GM13976 (cell line): ENCODE results near the gene AFF2.

Source experiments
- DNase-seq: peaks from one replicate; pipeline ENCODE4 v3.0.0; 2012; ENCODE audit warnings: low spot score
- in situ Hi-C: fragments of 300-500 bp; cut with MboI; formaldehyde crosslinking; loops from one replicate; pipeline ENCODE4 v1.12.0; 2022; ENCODE audit warnings: low sequenced_read_pairs, mixed read lengths, inconsistent platforms; ENCODE audit not compliant: unreplicated experiment
- TF ChIP-seq, protein P1 (sequence below): IDR thresholded peaks from 2 replicates; pipeline ENCODE4 v1.5.1; 2012; ENCODE audit warnings: borderline replicate concordance, mild to moderate bottlenecking; ENCODE audit not compliant: insufficient read depth; ENCODE audit errors: extremely low read depth, missing control alignments, control extremely low read depth

The AFF2 gene

DNA sequence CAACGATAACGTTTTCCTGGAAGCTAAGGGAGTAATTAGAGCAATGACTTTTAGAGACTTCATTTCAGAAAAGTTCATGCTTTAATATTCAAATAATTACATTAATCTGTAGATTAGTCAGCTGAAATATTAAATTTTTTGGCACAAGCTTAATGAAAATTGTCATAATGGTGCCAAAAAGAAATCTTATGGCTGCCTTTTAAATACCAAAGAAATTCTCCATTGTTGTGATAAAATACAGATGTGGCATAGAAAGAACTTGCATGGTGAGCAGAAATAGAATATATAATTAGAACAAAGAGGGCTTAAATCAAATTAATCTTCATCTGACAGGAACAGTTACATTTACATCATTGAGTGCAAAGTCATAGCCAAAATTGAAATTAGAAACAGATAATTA lies 263.5 kb downstream of the AFF2 start:
- in situ Hi-C loops = no loop called here
- TF ChIP-seq, protein P1, sequence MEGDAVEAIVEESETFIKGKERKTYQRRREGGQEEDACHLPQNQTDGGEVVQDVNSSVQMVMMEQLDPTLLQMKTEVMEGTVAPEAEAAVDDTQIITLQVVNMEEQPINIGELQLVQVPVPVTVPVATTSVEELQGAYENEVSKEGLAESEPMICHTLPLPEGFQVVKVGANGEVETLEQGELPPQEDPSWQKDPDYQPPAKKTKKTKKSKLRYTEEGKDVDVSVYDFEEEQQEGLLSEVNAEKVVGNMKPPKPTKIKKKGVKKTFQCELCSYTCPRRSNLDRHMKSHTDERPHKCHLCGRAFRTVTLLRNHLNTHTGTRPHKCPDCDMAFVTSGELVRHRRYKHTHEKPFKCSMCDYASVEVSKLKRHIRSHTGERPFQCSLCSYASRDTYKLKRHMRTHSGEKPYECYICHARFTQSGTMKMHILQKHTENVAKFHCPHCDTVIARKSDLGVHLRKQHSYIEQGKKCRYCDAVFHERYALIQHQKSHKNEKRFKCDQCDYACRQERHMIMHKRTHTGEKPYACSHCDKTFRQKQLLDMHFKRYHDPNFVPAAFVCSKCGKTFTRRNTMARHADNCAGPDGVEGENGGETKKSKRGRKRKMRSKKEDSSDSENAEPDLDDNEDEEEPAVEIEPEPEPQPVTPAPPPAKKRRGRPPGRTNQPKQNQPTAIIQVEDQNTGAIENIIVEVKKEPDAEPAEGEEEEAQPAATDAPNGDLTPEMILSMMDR = no peak
- no peak for DNase-seq

- no peak for DNase-seq
- TF ChIP-seq, protein P1 = no peak
- in situ Hi-C loops = no loop called here
These were observed 267.9 kb downstream of the AFF2 start for GRCh38 chrX:148768296-148768695.

GRCh38 chrX:148771440-148771839 lies 271.0 kb downstream of the AFF2 start:
- in situ Hi-C loops = no loop called here
- TF ChIP-seq, protein P1 = no peak
- no peak for DNase-seq

DNA sequence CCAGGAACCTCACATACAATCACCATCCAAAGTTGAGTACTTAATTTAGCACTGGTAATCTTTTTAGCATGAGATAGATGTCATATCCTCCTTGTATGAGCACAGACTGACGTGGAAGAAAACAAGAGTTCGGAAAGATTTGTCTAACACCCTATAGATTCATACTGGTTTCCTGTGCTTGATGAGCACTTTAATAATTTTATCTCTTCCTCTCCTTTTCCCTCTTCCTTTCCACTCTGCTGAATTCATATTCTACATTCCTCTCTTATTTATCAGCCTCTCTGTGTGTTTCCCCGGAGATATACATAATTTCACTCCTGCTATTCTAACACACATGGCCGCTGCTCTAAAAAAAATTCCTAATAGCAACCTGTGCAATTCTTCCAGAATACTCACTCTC lies 273.9 kb downstream of the AFF2 start:
- TF ChIP-seq, protein P1 = no peak
- in situ Hi-C loops = no loop called here
- DNase-seq = no peak

- in situ Hi-C loops = no loop called here
- TF ChIP-seq, protein P1 = no peak
- DNase-seq = no peak
These were observed 283.7 kb downstream of the AFF2 start for GRCh38 chrX:148784137-148784536.

GRCh38 chrX:148784856-148785255 lies 284.4 kb downstream of the AFF2 start:
- TF ChIP-seq, protein P1 = no peak
- in situ Hi-C loops = no loop called here

GRCh38 chrX:148785256-148785655 lies 284.8 kb downstream of the AFF2 start:
- in situ Hi-C loops = no loop called here
- DNase-seq = no peak
- TF ChIP-seq, protein P1 = no peak

More at GRCh38 chrX:148784856-148785255, 284.4 kb downstream of the AFF2 start:
- DNase-seq = no peak
